GM18951 (cell line): Measurements from ENCODE around the gene RNF186.
A peak's percentile ranks its signal among the peaks of the same experiment; 100 is the strongest.

Source experiments
- POLR2A ChIP-seq: IDR thresholded peaks from 4 replicates; pipeline ENCODE4 v1.6.1; 2011; ENCODE audit warnings: mild to moderate bottlenecking; ENCODE audit not compliant: insufficient read length, insufficient read depth; ENCODE audit errors: extremely low read depth
- in situ Hi-C: fragments of 300-500 bp; cut with MboI; formaldehyde crosslinking; loops from one replicate; pipeline ENCODE4 v1.12.0; 2022; ENCODE audit warnings: low sequenced_read_pairs, mixed read lengths, inconsistent platforms; ENCODE audit not compliant: unreplicated experiment

Gene RNF186

GRCh38 chr1:19814244-19814661, 830 bp downstream of the RNF186 start:
- in situ Hi-C loops: no loop called here
- TF ChIP-seq POLR2A: no peak

- in situ Hi-C loops: no loop called here
- TF ChIP-seq POLR2A: no peak
Observed at GRCh38 chr1:19813643-19813960, 1.5 kb downstream of the RNF186 start.

- in situ Hi-C loops: no loop called here
Observed at GRCh38 chr1:19812875-19813642, 2.0 kb downstream of the RNF186 start.

GRCh38 chr1:19811206-19811851, 3.8 kb downstream of the RNF186 start:
- in situ Hi-C loops: no loop called here
- TF ChIP-seq POLR2A: no peak

More at GRCh38 chr1:19812875-19813642, 2.0 kb downstream of the RNF186 start:
- no peak for TF ChIP-seq POLR2A

- in situ Hi-C loops: no loop called here
- no peak for TF ChIP-seq POLR2A
Observed at GRCh38 chr1:19809044-19809750, 5.9 kb downstream of the RNF186 start.

GRCh38 chr1:19808351-19808750, 6.7 kb downstream of the RNF186 start:
- in situ Hi-C loops: no loop called here
- TF ChIP-seq POLR2A: no peak

- in situ Hi-C loops: no loop called here
- TF ChIP-seq POLR2A: no peak
Observed at GRCh38 chr1:19804831-19805251, 10.2 kb downstream of the RNF186 start.

- in situ Hi-C loops: no loop called here
- no peak for TF ChIP-seq POLR2A
Observed at GRCh38 chr1:19802269-19802668, 12.8 kb downstream of the RNF186 start.

- TF ChIP-seq POLR2A: no peak
- in situ Hi-C loops: no loop called here
Observed at GRCh38 chr1:19800076-19800804, 14.8 kb downstream of the RNF186 start.

- in situ Hi-C loops: no loop called here
- TF ChIP-seq POLR2A: peak; percentile 56
Observed at GRCh38 chr1:19799230-19800075, 15.6 kb downstream of the RNF186 start, which contains the start of gene TMCO4. Gene TMCO4, minus strand, starts transcription at chr1:19799916. Its CDS starts 19,158 bp downstream, at chr1:19780758.

- in situ Hi-C loops: no loop called here
- TF ChIP-seq POLR2A: no peak
Observed at GRCh38 chr1:19798486-19799229, 16.4 kb downstream of the RNF186 start.
